ENCODE measurements around the gene FILIP1L. TPM values are rescaled to one million over a fixed set of nuclear protein-coding genes. Genes with fewer than 3 reads are reported as not detected.

FILIP1L gene
- total RNA-seq, 1 experiment from 2014 or later, result 15.5 TPM

- Mint-ChIP-seq H3K36me3 (ENCODE audit: insufficient read depth, unreplicated experiment) (no peaks in the 10 kb centered on the region), H3K27ac (ENCODE audit: unreplicated experiment) (no peak overlapping the region), H3K9me3 (ENCODE audit: unreplicated experiment) (no peaks in the 10 kb centered on the region), H3K4me1 (ENCODE audit: low read depth, unreplicated experiment) (peaks cover 12% of the 10 kb centered on the region), H3K4me3 (ENCODE audit: unreplicated experiment) (no peak overlapping the region), H3K27me3 (ENCODE audit: insufficient read depth, unreplicated experiment) (no peaks in the 10 kb centered on the region)
- no peaks in the 10 kb centered on the region for H3K9me3 ChIP-seq
- intact Hi-C loops (cut with micrococcal nuclease; ENCODE audit: unreplicated experiment), result no loop called here
- CTCF ChIA-PET, result no interaction called here
- no peak overlapping the region for H3K4me3 ChIP-seq (ENCODE audit: low read depth, low read length)
- H3K36me3 ChIP-seq (ENCODE audit: control insufficient read depth, insufficient read depth, low read length), result no peaks in the 10 kb centered on the region
- H3K4me1 ChIP-seq, result 0 out of 2 replicates have a peak, but pooled peaks cover 12% of the 10 kb centered on the region
- POLR2A ChIA-PET, result no interaction called here
- no peak for TF ChIP-seq CTCF (IDR thresholded peaks at IDR 0.05; ENCODE audit: insufficient read depth in 1 of 2, low read depth in 1 of 2, low read length in 1 of 2, severe bottlenecking in 1 of 2, unreplicated experiment in 1 of 2)
- DNase-seq, result no peak
- H3K27me3 ChIP-seq (replicated peaks; ENCODE audit: control insufficient read depth, insufficient read depth, low read length), result no peaks in the 10 kb centered on the region
- no TSS peak for BruUV-seq (replicated peaks)
These were observed 4.1 kb downstream of the FILIP1L start for GRCh38 chr3:100110162-100110561.

DNA sequence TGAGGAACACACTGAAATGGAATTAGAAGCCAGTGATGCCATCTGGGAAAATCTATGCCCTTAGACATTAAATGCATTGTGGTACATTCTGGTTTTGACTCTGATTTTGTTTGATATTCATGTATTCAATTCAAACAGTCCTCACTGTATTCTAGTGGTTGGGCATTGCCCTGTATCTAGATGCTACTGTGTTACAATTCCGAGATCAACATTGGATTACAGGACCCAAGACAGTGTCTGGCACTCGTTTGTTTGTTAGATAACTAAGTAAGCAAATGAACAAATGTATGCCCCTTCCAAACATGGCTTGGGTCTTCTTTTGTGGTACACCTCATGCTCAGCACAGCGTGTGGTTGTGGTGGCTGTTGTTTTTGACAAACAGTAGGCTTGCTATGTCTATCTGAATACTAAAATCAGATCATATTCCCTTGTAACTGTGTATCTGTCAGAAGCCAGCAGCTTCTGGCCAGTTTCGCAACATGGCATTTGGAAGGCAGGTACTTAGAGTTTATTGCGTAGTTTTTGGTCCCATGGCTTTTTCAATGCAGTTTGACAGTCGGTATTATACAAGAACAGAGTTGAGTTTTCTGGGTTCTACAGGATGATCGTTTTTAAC, 5.7 kb downstream of the FILIP1L start:
- no peaks in the 10 kb centered on the region for H3K9me3 ChIP-seq
- H3K27me3 ChIP-seq (replicated peaks; ENCODE audit: control insufficient read depth, insufficient read depth, low read length), result no peaks in the 10 kb centered on the region
- TF ChIP-seq CTCF (IDR thresholded peaks at IDR 0.05; ENCODE audit: insufficient read depth in 1 of 2, low read depth in 1 of 2, low read length in 1 of 2, severe bottlenecking in 1 of 2, unreplicated experiment in 1 of 2), result no peak
- H3K4me3 ChIP-seq (ENCODE audit: low read depth, low read length), result no peak overlapping the region
- DNase-seq, result no peak
- no peak overlapping the region for H3K27ac Mint-ChIP-seq (ENCODE audit: unreplicated experiment)
- no peaks in the 10 kb centered on the region for H3K36me3 Mint-ChIP-seq (ENCODE audit: insufficient read depth, unreplicated experiment)
- no peaks in the 10 kb centered on the region for H3K27me3 Mint-ChIP-seq (ENCODE audit: insufficient read depth, unreplicated experiment)
- intact Hi-C loops (cut with micrococcal nuclease; ENCODE audit: unreplicated experiment), result no loop called here
- POLR2A ChIA-PET, result interaction anchor here (0.7 kb wide), 1 partner anchor 52 kb away, joined by 4 read pairs; no protein-coding TSS in a partner anchor
- no peaks in the 10 kb centered on the region for H3K9me3 Mint-ChIP-seq (ENCODE audit: unreplicated experiment)
- CTCF ChIA-PET, result no interaction called here
- H3K36me3 ChIP-seq (ENCODE audit: control insufficient read depth, insufficient read depth, low read length), result no peaks in the 10 kb centered on the region
- 0 out of 2 replicates have a peak, but pooled peaks cover 15% of the 10 kb centered on the region for H3K4me1 ChIP-seq
- no peak overlapping the region for H3K4me3 Mint-ChIP-seq (ENCODE audit: unreplicated experiment)
- peaks cover 20% of the 10 kb centered on the region for H3K4me1 Mint-ChIP-seq (ENCODE audit: low read depth, unreplicated experiment)
- BruUV-seq (replicated peaks), result no TSS peak

- POLR2A ChIA-PET, result no interaction called here
- H3K4me1 Mint-ChIP-seq (ENCODE audit: low read depth, unreplicated experiment), result peaks cover 20% of the 10 kb centered on the region
- Histone ChIP-seq H3K9me3 (no peaks in the 10 kb centered on the region), H3K4me1 (0 out of 2 replicates have a peak, but pooled peaks cover 15% of the 10 kb centered on the region), H3K36me3 (ENCODE audit: control insufficient read depth, insufficient read depth, low read length) (no peaks in the 10 kb centered on the region), H3K27me3 (replicated peaks; ENCODE audit: control insufficient read depth, insufficient read depth, low read length) (no peaks in the 10 kb centered on the region), H3K4me3 (ENCODE audit: low read depth, low read length) (no peak overlapping the region)
- CTCF ChIA-PET, result no interaction called here
- no TSS peak for BruUV-seq (replicated peaks)
- no peak overlapping the region for H3K27ac Mint-ChIP-seq (ENCODE audit: unreplicated experiment)
- DNase-seq, result no peak
- H3K27me3 Mint-ChIP-seq (ENCODE audit: insufficient read depth, unreplicated experiment), result no peaks in the 10 kb centered on the region
- H3K36me3 Mint-ChIP-seq (ENCODE audit: insufficient read depth, unreplicated experiment), result no peaks in the 10 kb centered on the region
- no peak for TF ChIP-seq CTCF (IDR thresholded peaks at IDR 0.05; ENCODE audit: insufficient read depth in 1 of 2, low read depth in 1 of 2, low read length in 1 of 2, severe bottlenecking in 1 of 2, unreplicated experiment in 1 of 2)
- intact Hi-C loops (cut with micrococcal nuclease; ENCODE audit: unreplicated experiment), result no loop called here
- no peaks in the 10 kb centered on the region for H3K9me3 Mint-ChIP-seq (ENCODE audit: unreplicated experiment)
- H3K4me3 Mint-ChIP-seq (ENCODE audit: unreplicated experiment), result no peak overlapping the region
These were observed 7.0 kb downstream of the FILIP1L start for GRCh38 chr3:100107221-100107814.
